Body of pancreas (tissue), 4 donors: Measurements from ENCODE around the gene KLK2. TPM values are rescaled to one million over a fixed set of nuclear protein-coding genes. Genes with fewer than 3 reads are reported as not detected.

Experiments
- ATAC-seq: fragments of 150-250 bp; one replicate; pipeline ENCODE4 v1.9.1; 2016
- DNase-seq, 4 donors: peaks; one replicate each; pipeline ENCODE4 v3.0.0-alpha.2; 2019
- H3K27ac ChIP-seq, 4 donors: fragments of 200-600 bp; sonication (generic); 1 replicate in 3 of 4; 2 replicates in 1 of 4; pipeline versions ENCODE4 v1.5.1 to v1.6.1; 2016 to 2019; ENCODE audit warnings: mild to moderate bottlenecking in 1 of 4, mixed read lengths in 1 of 4, moderate library complexity in 1 of 4
- H3K27me3 ChIP-seq, 2 donors: fragments of 200-600 bp; sonication (generic); one replicate each; pipeline ENCODE4 v1.6.0; 2016; ENCODE audit warnings: mild to moderate bottlenecking in 1 of 2
- H3K36me3 ChIP-seq, 2 donors: fragments of 200-600 bp; sonication (generic); replicated peaks in 1 of 2; 2 replicates each; pipeline ENCODE4 v1.5.1; 2016; ENCODE audit warnings: low read depth in 2 of 2; ENCODE audit not compliant: insufficient read depth in 1 of 2
- H3K4me1 ChIP-seq: fragments of 200-600 bp; sonication (generic); one replicate; pipeline ENCODE4 v1.6.0; 2016
- H3K4me3 ChIP-seq, 2 donors: fragments of 200-600 bp; sonication (generic); 1 replicate in 1 of 2; 2 replicates in 1 of 2; pipeline ENCODE4 v1.5.1; 2016 to 2019
- H3K9me3 ChIP-seq, 3 donors: fragments of 200-600 bp; sonication (generic); 1 replicate in 2 of 3; 2 replicates in 1 of 3; pipeline ENCODE4 v1.5.1; 2016
- POLR2A ChIP-seq, 3 donors: fragments of 450-650 bp; IDR thresholded peaks; one replicate each; pipeline ENCODE4 v1.6.1; 2016; ENCODE audit warnings: antibody characterized with exemption in 3 of 3, mild to moderate bottlenecking in 2 of 3
- WGBS, 2 donors: methylation state at CpG; one replicate each; pipeline ENCODE4 v1.1.5; 2017; 5-methylcytosine and 5-hydroxymethylcytosine counted together
- intact Hi-C: fragments of 100-400 bp; cut with DNase I; formaldehyde crosslinking; loops from one replicate; pipeline ENCODE4 v1.15.1; 2023
- total RNA-seq, 2 donors: library from RNA; depleted of rRNA; stranded (reverse); fragments of >200 nt; gene quantifications; one replicate each; pipeline ENCODE4 v1.1.0, GENCODE V29; 2016
- TF ChIP-seq, protein P1 (sequence below), 7 experiments: fragments of 450-650 bp in 4 of 7; fragments of 200-600 bp in 3 of 7; sonication (generic) in 3 of 7; IDR thresholded peaks; one replicate each; pipeline ENCODE4 v1.5.1; 2016 to 2019; ENCODE audit warnings: antibody characterized with exemption in 7 of 7

The KLK2 gene
- total RNA-seq, result not detected

DNA sequence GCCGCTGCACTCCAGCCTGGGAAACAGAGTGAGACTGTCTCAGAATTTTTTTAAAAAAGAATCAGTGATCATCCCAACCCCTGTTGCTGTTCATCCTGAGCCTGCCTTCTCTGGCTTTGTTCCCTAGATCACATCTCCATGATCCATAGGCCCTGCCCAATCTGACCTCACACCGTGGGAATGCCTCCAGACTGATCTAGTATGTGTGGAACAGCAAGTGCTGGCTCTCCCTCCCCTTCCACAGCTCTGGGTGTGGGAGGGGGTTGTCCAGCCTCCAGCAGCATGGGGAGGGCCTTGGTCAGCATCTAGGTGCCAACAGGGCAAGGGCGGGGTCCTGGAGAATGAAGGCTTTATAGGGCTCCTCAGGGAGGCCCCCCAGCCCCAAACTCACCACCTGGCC is at the start of gene KLK2:
TSS of gene KLK2 (plus strand) at position 384 of the 400 bp plus-strand sequence. CDS start 35 bp downstream, outside the sequence.
- 57 to 58% methylated on average over 2 to 3 of the region's 3 CpGs for WGBS, 2 donors
- no peak within 1 kb of the TSS for H3K4me3 ChIP-seq
- intact Hi-C loops, result no loop called here
- DNase-seq (no peak), ATAC-seq (no peak)
- no peaks in the 10 kb centered on the region for H3K36me3 ChIP-seq
- H3K27me3 ChIP-seq, result peaks cover 0 to 6% of the 10 kb centered on the region in 2 donors
- H3K27ac ChIP-seq, result no peak within 1 kb of the TSS
- no peaks in the 10 kb centered on the region for H3K4me1 ChIP-seq
- TF ChIP-seq, protein P1, sequence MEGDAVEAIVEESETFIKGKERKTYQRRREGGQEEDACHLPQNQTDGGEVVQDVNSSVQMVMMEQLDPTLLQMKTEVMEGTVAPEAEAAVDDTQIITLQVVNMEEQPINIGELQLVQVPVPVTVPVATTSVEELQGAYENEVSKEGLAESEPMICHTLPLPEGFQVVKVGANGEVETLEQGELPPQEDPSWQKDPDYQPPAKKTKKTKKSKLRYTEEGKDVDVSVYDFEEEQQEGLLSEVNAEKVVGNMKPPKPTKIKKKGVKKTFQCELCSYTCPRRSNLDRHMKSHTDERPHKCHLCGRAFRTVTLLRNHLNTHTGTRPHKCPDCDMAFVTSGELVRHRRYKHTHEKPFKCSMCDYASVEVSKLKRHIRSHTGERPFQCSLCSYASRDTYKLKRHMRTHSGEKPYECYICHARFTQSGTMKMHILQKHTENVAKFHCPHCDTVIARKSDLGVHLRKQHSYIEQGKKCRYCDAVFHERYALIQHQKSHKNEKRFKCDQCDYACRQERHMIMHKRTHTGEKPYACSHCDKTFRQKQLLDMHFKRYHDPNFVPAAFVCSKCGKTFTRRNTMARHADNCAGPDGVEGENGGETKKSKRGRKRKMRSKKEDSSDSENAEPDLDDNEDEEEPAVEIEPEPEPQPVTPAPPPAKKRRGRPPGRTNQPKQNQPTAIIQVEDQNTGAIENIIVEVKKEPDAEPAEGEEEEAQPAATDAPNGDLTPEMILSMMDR (IDR thresholded peaks at IDR 0.05), result no peak
- no peak for TF ChIP-seq POLR2A (IDR thresholded peaks at IDR 0.05)
- H3K9me3 ChIP-seq, result no peaks in the 10 kb centered on the region

DNA sequence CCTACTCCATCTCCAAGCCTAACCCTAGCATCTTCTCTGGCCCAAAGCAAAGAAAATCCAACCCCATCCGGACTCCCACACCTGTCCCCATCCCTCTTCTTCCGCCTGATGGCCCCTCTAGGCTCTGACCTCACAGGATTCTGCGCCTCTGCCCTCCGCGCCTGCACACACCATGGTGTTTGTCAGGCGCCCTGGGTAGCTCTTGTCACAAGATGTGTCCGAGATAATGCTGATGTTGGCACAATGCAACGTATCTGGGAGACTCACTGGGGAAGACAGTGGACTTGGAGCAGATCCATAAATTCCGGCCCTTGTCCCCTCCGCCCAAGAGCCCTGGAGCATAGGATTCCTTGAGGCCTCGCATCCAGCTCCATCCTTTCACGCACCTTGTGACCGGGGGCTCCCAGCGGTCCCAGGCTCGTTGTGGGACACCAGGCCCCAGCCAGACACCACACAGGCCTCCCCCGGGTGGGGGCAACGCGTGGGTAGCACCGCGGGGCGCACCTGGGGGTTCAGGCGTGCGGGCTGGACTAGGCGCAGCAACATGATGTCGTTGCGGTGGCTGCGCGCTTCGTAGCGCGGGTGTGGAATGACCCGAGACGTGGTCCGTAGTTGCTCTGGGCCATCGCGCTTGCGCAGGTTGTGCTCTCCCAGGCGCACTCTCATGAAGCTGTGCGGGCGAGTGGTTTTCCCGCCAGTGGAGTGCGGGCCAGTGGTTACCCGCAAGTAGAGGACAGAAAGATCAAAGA is 46.6 kb upstream of the KLK2 start:
- ATAC-seq (no peak), DNase-seq (no peak)
- H3K27me3 ChIP-seq, result no peaks in the 10 kb centered on the region
- 79 to 86% methylated on average over 15 to 42 of the region's 43 CpGs for WGBS, 2 donors
- H3K9me3 ChIP-seq, result no peaks in the 10 kb centered on the region
- intact Hi-C loops, result no loop called here
- H3K27ac ChIP-seq, result no peak overlapping the region
- peaks cover 40% of the 10 kb centered on the region for H3K4me1 ChIP-seq
- no peaks in the 10 kb centered on the region for H3K36me3 ChIP-seq
- no peak for TF ChIP-seq POLR2A (IDR thresholded peaks at IDR 0.05)
- TF ChIP-seq, protein P1 (IDR thresholded peaks at IDR 0.05), result no peak
- H3K4me3 ChIP-seq, result no peak overlapping the region

DNA sequence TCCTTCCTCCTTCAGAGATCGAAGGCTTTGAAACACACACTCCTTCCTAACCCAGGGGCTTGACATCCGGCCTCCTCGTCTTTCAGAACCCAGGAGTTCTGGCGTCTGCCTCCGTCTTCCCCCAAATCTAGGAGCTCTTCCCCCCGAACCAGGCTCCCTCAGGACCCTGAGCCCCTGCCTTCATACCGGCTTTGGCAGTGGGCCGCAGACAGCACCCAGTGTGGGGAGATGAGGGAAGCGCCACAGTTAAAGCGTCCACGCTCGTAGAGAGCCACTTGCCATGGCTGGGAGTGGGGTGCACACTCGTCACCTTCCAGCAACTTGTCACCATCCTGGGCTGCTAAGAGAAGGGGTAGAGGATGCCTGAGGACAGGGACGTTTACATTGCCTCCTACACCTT is 45.8 kb upstream of the KLK2 start:
- no peaks in the 10 kb centered on the region for H3K9me3 ChIP-seq
- H3K4me3 ChIP-seq, result no peak overlapping the region
- H3K4me1 ChIP-seq, result peaks cover 31% of the 10 kb centered on the region
- no peak overlapping the region for H3K27ac ChIP-seq
- no peaks in the 10 kb centered on the region for H3K36me3 ChIP-seq
- 81 to 86% methylated on average over 14 of the region's 14 CpGs for WGBS, 2 donors
- TF ChIP-seq POLR2A (IDR thresholded peaks at IDR 0.05), result no peak
- TF ChIP-seq, protein P1 (IDR thresholded peaks at IDR 0.05), result no peak
- ATAC-seq, result no peak
- no peaks in the 10 kb centered on the region for H3K27me3 ChIP-seq
- no peak for DNase-seq
- intact Hi-C loops, result no loop called here

DNA sequence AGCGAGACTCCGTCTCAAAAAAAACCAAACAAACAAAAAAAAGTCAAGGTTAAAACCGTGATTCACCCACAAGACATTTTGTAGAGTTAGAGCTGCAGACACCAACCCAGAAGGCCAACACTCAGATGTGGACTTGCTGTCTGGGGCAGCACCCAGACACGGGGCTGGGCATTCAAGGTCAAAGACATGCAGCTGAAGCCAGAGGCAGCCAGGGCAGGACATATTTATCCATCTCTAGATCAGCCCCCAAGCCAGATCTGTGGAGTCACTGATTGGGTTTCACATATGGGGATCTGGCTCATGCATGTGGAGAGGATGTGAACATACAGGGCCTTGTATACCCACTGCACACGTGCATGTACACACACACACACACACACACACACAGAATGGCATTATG is 43.4 kb upstream of the KLK2 start:
- Histone ChIP-seq H3K27ac (no peak overlapping the region), H3K9me3 (no peaks in the 10 kb centered on the region), H3K4me1 (peaks cover 9% of the 10 kb centered on the region), H3K27me3 (no peaks in the 10 kb centered on the region), H3K4me3 (no peak overlapping the region), H3K36me3 (no peaks in the 10 kb centered on the region)
- intact Hi-C loops, result no loop called here
- WGBS, 2 donors, result 45 to 53% methylated on average over 4 to 5 of the region's 5 CpGs
- no peak for ATAC-seq
- TF ChIP-seq POLR2A (IDR thresholded peaks at IDR 0.05), result no peak
- TF ChIP-seq, protein P1 (IDR thresholded peaks at IDR 0.05), result no peak
- DNase-seq, result no peak
